GM19452 (cell line): ENCODE results near the gene IRAK4.

ENCODE experiments used
- ATAC-seq: cut with Tn5 transposase; IDR thresholded peaks from one replicate; pipeline ENCODE4 v1.9.1; 2021; ENCODE audit not compliant: unreplicated experiment

The IRAK4 gene

GRCh38 chr12:43835656-43836474 is 77.1 kb downstream of the IRAK4 start, which contains the start of gene TMEM117:
Gene TMEM117 (plus strand): TSS chr12:43836081.
- ATAC-seq: peak; percentile 76

GRCh38 chr12:43836475-43836989 is 77.8 kb downstream of the IRAK4 start:
- ATAC-seq: peak; percentile 15
